Measurements from ENCODE around the gene CHCHD6.

CHCHD6 gene

DNA sequence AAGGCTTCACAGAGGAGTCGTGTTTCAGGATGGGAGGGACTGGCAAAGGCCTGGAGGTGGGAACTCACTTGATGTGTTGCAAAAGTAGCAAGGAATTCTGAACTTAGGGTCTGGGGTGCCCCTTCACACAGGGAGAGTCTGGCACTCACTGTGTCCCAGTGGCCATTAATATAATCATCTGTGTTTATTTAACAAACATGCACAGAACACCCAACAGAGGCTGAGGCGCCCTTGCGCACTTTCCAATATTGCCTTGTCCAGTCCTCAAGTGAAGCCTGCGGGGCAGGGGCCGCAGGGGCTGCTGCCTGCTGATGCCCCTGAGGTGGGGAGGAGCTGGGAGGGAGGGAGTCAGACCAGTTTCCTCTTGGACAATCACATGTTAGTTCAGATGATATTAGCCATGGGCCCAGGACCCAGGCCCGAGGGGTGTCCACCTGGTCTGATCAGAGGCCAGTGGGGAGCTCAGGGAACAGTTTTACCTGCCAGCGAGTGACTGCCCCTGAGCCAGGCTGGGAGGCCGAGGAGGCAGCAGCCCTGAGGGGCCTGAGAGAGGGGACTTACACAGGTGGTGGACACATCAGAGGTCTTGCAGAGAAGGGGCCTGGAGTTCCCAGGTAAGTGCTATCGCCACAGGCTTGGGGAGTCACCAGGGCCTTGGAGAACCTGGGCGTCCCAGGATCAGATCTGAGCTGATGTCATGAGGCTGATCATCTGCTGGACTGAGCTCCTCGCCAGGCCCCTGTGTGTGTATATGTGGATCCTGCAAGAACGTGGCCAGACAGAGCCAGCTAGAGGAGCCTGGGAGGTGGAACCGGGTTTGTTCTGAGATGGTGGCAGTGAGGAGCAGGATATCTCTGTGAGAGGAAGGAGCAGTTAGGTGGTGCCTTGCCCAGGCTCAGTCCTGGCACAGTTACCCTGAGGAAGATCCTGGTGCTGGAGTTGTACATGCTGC, 35.3 kb upstream of the CHCHD6 start:
- DNase-seq = no peak

DNA sequence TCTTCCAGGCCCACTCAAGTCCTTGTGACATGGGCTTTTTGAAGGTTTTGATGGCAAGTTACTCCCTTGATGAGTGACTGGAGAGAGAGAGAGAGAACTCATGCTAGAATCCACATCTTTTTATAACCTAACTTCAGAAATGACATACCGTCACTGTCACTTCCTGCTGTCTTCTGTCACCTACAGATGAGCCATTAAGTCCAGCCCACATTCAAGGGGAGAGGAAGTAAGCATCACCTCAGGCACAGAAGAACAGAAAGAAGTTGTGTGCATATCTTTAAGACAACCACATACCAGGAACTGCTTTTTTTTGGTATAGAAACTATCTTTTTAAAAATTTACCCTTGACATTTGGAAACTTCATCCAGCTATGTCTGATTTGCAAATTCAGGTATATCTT, 32.5 kb upstream of the CHCHD6 start:
- no peak for DNase-seq

DNA sequence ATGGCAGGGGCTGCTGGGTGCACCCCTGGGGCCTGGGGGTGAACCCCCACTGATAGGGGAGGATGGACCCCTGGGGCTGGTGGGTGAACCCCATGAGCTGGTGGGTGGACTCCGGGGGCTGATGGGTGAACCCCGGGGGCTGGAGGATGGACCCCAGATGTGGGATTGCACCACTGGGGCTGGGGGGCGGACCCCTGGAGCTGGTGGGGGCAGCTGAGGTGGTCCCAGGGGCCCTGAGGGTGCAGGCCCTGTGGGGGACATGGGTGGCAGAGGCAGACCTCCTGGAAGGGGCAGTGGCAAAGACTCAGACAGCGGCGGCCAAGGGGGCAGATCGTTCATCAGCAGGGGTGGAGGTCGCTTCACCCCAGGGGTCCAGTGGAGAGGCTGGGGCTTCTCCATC, 31.7 kb upstream of the CHCHD6 start:
- no peak for DNase-seq

DNA sequence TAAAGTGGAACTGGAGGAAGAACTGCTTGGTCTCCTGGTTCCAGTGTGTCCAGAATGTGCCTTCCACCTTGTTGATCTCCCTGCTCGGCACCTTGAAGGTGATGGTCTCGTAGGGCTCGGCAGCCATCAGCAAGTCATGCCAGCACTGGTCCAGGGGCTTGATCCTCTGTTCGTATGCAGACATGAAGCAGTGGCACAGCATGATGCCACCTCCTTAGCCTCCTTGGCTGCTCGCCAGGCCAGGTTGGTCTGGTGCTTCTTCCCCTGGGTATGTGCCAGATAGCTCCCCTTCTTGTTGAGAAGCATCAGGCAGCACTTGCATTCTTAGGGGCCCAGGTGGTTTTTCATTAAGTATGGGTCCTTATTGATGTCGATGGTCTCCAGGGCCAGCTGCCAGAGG, 31.3 kb upstream of the CHCHD6 start:
- DNase-seq = no peak

DNA sequence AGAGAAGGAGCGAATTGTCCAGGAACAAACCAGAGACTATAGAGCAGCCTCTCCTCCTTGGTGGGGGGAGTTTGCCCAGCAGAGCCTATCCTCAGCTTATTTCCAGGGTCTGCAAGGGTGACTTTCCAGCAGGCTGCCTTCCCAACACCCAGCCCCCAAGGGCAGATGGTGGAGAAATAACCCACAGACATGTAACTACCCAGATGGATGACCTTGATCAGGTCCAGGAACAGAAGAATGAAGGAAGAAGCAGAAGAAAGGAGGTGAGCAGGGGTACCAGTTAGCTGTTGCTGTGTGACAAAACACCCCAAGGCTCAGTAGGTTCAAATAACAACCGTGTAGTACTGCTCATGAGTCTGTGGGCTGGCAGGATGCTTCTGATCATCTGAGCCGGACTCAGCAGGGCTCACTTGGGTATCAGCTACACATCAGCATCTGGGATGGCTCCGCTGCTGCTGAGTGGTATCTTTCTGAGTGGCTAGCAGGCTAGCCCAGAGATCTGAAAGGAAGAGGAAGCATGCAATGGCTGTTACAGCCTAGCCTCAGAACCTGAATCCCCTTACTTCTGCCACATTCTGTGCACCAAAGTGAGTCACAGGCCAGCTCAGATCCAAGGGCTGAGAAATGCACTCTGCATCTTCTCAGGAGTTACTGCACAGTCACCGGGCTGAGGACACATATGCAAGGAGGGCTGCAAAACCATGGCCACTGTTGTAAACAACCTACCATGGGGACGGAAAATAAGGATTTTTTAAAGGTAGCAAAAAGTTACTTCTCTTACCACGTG, 26.9 kb upstream of the CHCHD6 start:
- peak in 1 of 2 experiments; percentile 25 for DNase-seq

DNA sequence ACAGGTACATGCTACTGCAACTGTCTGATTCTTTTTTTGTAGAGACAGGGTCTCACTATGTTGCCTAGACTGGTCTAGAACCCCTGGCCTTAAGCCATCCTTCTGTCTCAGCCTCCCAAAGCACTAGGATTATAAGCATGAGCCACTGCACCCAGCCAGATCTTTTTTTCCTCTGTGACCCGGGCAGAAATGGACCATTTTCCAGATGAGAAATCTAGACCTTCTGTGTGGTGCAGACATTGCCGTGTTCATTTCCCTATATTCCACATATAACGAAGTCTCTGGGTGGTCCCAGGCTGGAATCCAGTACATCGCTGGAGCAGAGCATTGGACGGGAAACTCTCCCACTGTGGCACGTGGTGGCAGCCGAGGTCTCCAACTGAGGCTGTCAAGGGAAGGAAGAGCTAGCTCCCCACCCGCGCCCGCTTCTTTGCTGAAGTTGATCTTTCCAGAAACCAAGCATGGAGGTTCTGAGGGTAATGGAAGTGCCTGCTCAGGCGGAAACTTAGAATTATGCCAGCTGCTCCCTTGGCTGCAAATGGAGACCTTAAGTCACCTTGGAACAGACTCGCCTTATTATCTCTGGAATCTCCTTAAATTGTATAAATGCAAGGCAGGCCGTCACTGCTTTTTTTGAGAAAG, 26.1 kb upstream of the CHCHD6 start:
- no peak for DNase-seq

DNA sequence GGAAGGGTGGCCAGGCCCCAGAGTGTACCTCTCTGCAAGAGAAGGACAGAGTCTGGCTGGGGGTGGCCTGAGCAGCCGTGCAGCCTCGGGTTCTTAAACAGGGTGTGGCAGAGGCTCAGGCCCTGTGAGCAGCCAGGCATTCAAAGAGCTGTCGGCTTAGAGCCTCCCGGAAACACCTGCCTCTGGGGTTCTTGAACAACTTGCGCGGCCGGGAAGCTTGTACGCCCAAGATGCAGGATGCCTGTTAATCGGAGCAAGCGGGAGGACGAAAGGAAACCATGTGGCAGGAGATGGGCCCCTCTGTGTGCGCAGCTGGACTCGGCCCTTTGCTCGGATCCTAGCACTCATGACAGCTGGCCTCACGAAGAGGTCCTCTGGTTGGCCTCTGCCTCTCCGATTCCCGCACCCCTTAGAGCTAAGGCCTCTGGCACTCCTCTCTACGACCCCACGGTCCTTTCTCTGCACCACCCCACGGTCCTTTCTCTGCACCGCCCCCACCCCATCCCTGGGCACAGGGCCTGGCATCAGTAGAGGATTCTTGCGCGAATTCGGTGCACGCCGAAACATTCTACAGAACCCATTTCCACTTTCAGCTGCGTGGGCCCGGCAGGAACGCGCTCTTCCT, 25.2 kb upstream of the CHCHD6 start:
- no peak for DNase-seq

DNA sequence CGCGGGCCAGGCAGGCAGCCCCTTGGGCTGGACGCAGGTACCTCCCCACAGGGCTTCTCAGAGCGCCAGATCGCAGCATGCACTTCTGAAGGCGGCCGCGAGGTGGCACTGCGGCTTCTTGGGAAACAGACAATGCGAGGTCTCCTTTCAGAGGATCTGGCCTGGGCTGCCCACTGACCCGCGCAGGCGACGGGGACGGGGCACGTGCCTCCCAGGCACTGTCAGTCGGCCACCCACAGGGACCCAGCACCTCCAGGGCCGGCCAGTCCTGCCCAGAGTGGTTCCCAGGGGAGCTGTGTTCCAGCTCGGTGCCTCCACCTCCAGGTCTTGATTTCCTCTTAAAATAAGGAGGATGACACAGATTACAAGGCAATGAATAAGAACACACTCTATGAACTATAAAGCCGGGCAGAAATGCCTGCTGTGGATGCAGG, 24.7 kb upstream of the CHCHD6 start:
- peak; percentile 52 to 56 for DNase-seq

DNA sequence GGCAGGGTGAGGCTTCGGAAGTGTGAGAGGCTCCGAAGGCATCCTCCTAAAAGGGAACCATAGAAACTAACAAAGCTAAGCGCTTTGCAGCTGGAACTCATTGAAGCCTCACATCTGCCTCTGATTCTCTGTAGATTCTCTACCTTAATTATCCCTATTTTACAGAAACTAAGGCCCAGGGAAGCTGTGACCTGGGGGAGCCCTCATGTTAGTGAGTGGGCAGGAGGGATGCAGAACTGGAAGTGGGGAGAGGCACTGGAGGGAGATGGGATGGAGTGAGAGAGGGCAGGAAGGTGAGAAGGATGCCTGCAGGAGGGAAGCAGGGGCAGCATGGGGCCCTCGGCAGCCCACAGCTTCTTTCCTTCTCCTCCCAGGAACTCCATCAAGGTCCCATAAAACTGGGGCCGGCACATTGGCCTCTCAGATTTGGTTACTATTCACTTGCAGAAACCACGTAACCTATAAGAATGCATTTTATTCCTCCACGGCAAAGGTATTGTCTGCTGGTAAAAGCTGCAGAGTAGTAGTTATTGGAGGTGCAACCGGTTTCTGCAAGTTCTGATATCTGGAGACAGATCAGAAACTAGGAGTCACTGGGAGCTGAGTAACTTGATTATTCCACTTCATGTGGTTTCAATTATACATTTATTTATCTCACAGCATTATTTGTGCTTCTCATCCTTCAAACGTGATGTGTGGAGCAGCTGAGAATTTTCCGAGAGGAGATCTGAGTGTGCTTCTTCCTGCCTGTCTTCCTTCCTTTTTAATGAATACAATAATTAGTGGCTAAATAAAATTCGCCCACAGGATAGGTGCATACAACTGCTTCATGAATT, 24.0 kb upstream of the CHCHD6 start:
- no peak for DNase-seq

DNA sequence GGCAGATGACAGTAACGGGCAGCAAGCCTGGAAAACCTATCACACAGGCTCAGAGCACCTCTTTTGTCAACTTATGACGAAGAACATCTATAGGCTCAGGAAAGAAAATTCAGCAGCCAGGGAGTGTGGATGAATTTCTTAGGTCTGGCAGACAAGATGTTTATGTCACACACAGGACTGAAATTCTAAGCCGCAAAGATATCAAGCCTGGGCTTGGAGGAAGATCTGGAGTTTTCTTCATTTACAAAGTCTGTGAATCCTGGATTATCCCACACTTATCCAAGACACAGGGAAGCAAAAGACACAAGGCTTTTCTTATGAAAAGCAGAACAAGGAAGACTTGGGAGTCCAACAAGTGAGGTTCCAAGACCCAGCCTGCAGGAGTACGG, 23.4 kb upstream of the CHCHD6 start:
- no peak for DNase-seq

DNA sequence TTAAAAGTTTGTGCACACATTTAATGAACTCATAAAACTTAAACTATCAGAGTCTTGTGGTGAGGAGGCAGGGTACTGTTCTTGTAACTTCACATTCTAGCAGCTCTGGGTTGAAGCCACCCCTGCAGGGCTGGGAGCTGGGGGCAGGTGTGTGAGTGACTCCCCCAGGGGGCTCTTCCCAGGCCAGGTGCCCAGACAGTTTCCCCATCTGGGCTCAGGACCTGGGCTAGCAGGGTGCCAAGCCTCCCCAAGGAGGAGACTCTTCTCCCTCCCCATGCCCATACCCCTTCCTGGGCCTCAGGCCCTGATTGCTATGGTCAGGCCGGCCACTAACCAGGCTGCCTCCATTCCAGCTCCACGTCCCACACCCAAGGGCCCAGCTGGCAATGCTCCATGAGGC, 22.0 kb upstream of the CHCHD6 start:
- no peak for DNase-seq

DNA sequence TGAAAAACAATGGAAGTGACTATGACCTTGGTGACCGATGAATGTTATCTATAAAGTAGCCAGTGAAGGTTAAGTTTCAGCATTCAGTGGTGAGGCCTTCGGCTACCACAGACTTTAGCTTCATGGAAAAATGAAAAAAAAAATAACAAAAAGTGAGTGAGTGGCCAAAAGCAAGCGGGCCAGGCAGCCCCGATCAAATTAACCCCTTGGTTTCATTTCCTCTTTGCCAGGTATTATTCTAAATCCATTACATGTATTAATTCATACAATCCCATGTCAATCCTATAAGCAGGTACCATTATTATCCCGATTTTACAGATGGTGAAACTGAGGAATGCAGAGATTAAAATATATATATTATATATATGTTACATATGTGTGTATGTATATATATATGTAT, 21.0 kb upstream of the CHCHD6 start:
- DNase-seq = no peak

DNA sequence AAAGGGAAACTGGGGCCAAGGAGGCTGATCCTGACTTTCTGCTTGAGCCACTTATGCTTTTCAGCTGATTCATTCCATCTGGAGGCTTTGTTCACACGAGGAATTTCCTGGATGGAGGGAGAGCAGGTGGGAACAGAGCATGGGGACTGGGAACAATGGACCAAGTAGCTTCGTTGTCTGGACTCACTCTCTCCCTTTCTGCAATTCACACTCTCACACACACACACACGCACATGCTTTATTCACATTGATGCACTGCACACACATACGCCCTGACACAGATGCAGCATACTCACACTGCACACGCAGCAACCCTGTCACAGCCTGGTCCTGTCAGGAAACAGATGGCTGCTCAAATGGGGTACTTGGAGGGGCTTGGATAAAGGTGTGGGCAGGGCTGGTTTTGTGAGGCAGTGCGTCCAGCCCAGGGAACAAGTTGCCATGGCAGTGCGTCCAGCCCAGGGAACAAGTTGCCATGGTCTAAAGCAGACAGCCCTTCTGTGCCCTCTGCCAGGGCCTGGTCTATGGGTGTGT, 19.8 kb upstream of the CHCHD6 start:
- DNase-seq = no peak

DNA sequence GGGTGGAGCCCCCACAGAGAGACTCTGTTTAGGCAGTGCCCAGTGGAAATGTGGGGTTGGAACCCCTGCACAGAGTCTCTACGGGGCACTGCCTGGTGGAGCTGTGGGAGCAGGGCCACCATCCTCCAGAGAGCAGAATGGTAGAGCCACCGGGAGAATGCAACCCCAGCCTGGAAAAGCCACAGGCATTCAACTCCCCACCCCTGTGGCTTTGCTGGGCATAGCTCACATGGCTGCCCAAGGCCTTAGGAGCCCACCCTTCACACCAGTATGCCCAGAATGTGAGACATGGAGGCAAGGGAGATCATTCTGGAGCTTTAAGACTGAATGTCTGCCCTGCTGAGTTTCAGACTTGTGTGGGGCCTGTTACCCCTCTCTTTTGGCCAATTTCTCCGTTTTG, 19.0 kb upstream of the CHCHD6 start:
- no peak for DNase-seq

DNA sequence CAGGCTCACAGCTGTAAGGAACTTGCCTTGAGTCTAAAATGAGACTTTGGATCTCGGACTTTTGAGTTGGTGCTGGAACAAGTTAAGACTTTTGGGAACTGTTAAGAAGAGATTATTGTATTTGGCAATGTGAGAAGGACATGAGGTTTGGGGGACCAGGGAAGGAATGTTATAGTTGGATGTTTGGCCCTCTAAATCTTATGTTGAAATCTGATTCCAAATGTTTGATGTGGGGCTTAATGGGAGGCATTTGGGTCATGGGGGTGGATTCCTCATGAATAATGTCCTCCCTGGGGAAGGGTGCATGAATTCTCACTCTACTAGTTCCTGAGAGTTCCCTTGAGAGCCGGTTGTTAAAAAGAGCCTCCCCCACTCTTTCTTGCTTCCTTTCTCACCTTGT, 18.5 kb upstream of the CHCHD6 start:
- DNase-seq = no peak

DNA sequence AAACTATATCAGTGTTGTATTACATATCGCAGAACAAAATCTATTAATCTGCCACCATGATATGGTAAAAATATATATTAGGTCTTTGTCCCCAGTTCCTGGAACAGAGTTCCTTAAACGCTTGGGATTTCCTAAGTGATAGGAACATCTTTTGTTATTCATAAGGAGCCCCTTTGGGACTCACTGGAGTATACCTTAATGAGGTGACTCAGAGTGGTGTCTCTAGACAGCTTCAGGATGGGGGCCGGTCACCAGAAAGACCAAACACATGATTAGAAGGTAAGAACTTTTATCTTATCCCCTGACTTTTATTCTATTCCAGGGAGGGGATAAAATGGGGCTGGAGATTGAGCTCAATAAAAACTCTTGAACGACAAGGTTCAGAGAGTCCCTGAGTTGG, 12.3 kb upstream of the CHCHD6 start:
- no peak for DNase-seq

DNA sequence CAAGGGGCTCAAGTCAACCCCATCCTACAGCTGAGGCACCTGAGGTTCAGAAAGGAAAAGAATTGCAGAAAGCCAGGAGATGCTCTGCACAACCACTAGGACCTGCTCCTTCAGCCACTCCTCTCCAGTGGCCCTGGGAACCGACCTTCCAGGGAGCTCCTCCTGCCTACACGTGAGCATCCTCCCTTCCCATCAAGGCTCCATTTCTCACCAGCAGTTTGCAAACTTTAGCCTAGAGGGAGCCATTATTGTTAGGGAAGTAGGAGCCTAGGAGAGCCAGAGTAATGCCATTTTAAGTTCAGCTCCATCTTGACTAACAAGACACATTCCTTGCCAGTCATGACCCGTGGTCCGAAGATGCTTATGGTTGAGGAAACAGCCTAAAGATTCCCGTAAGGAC, 11.2 kb upstream of the CHCHD6 start:
- no peak for DNase-seq

DNA sequence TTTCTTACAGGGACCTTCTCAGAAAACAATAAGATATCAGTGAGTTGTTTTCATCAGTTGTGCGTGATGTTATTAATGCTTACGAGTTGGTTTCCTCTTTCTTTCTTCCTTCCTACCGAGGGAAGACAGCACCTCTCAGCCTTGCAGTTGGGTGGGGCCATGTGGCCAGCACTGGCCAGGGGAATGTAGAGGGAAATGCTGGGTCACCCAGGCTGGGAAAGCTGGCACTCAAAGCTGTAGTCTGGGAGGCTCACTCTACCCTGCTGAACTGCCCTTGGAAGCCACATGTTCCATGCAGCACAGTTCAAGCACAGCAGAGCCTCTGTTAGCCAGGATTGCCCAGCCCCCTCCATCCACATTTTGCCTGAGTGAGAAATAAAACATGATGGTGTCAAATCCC, 10.1 kb upstream of the CHCHD6 start:
- no peak for DNase-seq

DNA sequence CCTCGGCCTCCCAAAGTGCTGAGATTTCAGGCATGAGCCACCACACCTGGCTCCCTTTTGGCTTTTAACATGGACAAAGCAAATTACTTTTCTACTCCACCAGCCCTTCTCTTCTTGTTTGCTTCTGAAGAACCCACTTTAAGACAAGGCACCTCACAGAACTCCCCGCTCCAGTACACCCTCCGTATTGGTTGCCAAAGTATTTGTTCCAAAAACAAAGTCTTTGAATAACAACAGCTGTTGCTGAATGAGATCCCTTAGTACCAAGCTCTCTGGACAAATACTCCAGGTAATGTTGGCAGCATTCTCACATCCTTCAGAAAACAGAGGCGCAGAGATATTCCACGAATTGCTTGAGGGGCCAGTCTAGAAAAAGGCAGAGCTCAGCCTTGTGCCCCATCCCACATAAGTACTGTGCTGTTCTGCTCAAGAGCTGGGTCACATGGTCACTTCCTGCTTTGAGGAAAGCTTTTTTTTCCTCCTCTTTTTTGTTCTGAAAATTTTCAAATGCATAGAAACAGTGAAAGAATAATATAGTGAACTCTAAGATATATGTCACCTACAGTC, 7.3 kb upstream of the CHCHD6 start:
- no peak for DNase-seq

DNA sequence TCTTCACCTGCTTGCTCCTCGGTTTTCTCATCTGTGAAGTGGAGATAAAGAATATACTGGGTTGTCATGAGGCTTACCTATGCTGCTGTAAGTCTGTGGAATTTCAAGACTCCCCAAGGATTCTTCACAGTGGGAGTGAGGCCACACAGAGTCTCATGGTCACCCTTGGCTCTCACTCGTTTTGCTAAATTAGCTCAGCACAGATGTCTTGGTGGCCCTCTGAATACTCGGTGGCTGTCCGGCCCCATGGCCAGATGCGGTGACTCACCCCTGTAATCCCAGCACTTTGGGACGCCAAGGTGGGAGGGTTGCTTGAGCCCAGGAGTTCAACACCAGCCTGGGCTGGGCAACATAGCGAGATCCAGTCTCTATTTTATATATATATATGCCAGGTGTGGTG, 5.0 kb upstream of the CHCHD6 start:
- DNase-seq = no peak

DNA sequence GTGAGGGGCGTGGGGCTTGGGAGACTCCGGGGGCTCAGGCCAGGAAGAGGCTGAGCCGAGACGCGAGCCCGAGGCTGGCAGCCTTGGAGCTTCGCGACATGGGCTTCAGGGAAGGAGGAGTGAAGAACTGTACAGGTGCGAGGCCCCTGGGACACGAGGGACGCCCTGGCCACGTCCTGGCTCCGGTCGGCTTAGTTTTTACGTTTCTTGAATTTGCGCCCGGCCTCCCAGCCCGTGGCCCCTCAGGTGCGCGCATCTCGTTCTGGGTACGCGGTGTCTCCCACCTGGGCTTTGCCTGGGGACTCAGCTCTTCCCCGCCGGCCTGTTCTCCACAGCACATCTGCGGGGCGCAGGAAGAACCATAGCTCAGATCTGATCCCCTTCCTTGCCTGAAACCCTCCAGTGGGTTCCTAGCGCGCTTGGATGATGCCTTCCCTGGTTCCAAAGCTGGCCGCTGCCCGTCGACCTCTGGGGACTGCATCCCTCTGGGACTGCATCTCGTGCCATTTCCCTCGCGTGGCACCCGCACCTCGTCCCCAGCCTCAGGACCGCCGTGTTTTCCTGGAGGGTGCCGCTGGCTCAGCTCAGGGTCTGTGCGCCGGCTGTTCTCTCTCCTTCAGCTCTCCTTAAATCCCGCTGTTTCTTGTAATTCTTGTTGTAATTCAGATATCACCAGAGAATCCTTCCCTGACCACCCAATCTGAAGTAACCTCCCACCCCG, 614 bp downstream of the CHCHD6 start:
- no peak for DNase-seq

Measured in Kasumi-1 (cell line).